GM21529 (cell line): ENCODE results near the gene ZNF185.
A peak's percentile ranks its signal among the peaks of the same experiment; 100 is the strongest.

Experiments
- ATAC-seq: cut with Tn5 transposase; IDR thresholded peaks from one replicate; pipeline ENCODE4 v1.9.1; 2021; ENCODE audit not compliant: unreplicated experiment

Gene ZNF185

DNA sequence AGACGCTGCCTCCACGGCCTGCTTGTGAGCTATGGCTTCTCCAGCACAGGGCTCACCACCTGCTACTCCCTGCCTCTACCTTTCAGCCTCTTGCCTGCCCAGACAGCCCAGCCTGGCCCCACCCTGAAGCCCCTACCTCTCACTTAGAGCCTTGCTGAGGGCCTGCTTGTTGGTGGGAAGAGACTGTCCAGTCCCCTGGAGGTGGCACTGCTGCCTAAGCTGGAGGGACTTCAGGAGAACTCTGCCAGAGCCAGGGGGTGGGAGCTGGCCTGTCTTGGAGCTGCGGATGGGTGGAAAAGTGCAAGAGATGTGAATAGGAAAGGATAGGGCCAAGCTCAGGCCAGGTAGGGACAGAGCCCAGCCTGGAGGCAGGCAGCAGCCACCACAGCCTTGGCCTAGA lies 2.7 kb upstream of the ZNF185 start:
- ATAC-seq, result no peak

DNA sequence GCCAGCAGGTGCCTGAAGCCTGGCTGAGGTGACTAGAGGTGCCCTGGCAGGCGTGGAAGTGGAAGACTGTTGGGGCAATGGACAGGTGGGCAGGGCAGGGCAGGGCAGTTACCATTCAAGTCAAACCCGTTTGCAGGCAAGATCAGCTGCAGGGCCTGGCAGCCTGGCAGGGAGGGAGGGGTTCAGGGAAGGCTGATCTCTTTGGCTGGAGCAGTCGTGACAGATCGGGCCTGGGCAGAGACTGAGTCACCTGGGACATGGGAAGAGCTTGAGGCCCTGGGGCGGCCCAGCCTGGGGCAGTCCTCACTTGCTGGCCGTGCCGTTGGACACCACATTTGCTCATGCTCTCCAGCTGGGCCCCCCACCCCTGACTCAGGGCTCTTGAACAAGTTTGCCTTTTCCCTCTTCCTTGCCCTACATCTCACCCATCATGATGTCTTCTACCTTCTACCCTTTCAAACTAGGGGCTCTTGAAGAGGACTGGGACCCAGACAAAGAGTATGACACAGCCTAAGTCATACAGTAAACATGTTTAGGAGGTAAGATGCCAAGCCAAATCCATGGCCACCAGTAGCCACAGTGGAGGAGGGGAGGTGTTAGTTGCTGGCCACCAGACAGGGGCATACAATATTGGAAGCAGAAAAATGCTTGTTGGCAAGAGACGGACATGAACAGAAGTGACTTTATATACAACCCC lies 2.0 kb upstream of the ZNF185 start:
- ATAC-seq, result no peak

DNA sequence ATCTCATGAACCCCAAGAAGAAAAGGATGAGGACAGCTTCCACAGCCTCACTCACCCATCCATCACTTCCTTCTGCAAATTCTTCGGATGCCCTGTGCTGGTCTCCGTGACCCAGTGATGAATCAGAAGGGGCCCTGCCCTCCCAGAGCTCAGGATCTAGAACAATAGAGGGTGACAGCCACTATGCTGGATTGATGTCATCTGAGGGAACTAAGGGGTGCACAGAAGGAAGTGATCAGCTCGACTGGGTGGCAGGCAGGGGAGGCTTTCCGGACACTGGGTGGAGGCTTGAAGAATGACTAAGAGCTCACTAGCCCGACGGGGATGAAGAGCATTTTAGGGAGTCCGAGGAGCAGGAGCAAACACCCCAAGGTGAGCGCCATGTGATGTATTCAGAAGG lies 1.4 kb upstream of the ZNF185 start:
- no peak for ATAC-seq

DNA sequence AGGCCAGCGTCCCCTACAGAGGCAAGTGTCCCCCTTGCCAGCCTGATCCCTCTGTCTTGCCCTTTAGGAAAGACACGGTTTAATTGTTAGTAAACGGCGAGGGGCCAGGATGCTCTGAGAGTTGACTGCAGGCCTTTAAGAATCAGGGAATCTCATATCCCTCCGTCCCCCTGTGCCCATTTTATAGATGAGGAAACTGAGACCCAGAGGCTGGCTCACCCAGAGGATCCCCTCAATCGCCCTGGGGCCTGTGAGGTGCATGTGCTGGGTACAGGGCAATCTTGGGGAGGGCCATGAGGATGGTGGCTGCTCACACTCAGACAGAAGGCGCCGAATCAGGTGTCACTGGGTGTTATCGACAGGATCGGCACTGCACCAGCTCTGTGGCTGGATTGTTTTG lies 575 bp downstream of the ZNF185 start:
- no peak for ATAC-seq

DNA sequence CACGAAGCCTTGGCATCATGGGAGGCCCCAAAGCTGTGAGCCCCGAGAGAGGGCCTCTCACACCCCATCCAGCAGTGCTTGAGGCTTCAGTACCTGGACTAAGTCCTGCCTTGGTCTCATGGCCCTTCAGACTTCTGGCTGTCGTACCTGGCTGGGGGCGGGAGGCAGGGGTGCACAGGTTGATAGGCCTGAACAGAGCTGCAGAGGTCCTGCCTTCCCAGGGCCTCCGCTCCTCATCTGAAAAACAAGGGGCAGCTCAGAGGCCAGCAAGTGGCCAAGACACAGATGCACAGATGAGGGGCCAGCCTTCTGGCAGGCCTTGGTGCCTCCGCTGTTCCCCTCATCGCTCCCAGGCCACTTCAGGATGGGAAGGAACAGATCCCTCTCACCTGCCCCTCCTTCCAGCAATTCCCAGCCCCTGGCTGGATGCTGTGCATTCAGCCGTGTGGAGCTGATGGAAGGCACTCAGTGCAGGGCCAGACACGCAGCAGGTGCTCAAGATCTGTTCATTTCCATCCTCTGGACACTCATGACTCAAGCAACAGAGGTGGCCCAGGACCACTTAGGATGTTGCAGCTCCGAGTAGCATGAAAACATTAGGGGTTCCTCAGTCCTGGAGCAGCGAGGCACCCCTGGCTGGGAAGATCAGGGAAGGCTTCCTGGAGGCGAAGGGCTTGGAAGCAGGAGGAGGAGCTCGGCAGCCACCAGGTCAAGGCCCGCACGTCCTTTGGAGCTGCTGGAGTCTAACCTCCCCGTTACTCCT lies 1.4 kb downstream of the ZNF185 start:
- no peak for ATAC-seq

DNA sequence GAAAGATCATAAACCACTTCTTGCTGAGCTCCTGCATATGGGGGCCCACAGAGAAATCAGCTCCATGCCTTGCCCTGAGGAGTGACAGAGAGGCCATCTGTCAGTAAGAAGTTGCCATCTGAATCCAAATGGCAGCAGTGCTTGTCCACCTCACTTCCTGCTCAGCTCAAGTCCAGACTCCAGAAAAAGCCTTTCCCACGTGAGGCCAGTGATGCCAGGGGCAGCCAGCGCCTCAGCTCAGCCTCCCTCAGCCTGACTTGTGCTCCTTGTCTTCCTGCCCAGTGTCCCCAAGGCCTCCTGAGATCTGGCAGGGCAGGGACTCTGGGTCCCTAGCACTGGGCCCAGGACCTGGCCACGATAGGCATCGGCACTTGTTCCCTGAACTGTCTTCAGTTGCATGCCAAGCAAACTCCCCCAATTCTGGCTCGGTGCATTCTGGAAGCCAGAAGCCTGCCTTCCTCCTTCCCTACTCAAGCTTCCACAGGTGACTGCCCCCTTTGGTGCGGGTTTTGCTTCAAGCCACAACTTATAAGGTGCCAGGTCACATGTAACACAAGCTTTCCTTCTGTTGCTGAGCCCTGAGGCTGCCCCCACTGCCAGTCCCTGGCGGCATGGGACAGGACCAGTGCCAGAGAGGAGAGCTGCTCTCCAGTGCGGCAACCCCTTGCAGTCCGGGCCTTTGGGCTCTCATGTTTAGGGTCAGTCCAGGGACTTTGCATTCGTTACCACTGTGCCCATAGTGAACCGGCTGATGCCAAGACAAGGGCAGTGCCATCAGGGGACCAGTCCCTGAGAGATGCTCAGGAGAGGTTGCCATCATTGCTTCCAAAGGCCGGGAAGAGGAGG lies 2.2 kb downstream of the ZNF185 start:
- ATAC-seq, result no peak

DNA sequence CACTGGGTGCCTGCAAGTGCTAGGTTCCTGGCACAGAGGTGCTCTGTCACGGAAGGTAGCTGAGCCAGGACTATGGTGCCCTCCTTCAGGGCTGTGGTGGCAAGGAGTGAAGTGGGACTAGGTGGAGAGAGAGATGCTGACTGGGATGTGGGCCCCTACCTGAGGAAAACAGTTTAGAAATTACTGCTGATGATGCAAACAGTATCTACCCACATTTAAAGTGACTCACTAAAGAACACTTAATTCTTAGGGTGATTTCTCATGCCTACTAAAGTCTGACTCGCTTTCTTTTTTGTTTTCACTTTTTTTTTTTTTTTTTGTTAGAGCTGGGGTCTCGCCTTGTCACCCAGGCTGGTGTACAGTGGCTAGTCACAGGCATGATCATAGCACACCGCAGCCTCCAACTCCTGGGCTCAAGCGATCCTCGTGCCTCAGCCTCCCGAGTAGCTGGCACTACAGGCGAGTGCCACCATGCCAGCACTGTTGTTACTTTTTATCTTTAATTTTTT lies 3.1 kb downstream of the ZNF185 start:
- no peak for ATAC-seq

DNA sequence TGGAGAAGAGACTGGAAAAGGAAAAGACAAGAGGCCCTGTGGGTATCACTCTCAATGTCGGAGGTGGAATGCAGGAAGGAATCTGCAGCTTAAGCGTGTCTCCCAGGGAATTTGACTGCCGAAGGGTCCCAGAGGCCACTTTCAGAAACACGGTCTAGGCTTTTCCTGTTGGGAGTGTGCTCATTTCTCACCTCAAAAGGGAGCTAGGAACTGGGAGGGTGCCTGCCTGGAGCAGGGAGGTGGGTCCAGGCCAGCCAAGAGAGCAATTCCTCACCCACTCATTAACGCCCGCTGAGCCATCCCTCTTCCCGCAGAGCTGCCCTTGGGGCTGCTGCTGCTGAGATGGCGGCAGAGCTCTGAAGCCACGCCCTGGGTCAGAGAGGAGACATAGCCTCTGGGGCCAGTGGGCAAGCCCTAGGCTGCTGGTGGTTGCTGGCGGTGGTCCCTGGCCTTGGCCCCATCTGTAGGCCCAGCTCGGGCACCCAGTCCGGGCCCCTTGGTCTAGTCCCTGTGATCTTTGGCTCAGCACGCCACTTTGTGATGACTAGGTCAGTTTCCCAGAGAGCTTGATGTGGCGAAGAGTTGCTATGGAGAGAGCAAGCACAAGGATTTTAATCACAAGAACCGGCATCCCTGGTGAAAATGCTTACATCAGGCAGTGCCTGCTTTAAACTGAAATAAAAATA lies 4.1 kb downstream of the ZNF185 start:
- ATAC-seq, result no peak

DNA sequence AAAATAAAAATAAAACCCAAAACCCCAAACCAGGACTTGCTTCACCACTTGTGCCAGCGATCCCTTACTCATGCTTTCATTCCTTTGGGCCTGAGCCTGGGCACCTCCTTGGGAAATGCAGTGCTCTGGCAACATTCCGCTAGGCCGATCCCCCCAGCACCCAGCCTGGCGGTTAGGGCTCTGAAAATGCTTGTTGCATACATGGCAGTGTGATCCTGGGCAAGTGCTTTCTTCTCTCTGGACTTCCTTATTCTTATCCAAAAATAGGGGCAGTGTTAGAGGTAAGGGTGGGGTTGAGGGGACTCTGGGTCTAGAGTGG lies 4.6 kb downstream of the ZNF185 start:
- no peak for ATAC-seq

DNA sequence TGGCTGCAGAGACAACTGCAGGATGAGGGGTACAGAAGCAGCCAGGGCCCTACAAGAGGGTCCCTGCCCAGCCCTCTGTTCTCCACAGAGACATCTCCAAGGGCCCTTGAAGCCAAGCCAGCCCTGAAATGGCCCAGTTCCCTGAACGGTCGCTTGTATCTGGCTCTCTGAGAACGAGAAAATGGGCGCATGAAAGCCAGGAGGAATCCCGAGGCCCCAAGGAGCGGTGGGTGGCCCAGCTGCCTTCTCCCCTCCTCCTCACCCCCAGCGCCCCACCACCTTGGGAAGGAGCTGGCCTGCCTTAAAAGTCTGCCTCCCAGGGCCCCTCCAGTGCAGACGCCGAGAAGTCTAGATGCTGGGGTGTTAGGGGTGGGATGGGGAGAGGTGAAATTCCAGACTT lies 5.7 kb downstream of the ZNF185 start:
- ATAC-seq, result no peak

DNA sequence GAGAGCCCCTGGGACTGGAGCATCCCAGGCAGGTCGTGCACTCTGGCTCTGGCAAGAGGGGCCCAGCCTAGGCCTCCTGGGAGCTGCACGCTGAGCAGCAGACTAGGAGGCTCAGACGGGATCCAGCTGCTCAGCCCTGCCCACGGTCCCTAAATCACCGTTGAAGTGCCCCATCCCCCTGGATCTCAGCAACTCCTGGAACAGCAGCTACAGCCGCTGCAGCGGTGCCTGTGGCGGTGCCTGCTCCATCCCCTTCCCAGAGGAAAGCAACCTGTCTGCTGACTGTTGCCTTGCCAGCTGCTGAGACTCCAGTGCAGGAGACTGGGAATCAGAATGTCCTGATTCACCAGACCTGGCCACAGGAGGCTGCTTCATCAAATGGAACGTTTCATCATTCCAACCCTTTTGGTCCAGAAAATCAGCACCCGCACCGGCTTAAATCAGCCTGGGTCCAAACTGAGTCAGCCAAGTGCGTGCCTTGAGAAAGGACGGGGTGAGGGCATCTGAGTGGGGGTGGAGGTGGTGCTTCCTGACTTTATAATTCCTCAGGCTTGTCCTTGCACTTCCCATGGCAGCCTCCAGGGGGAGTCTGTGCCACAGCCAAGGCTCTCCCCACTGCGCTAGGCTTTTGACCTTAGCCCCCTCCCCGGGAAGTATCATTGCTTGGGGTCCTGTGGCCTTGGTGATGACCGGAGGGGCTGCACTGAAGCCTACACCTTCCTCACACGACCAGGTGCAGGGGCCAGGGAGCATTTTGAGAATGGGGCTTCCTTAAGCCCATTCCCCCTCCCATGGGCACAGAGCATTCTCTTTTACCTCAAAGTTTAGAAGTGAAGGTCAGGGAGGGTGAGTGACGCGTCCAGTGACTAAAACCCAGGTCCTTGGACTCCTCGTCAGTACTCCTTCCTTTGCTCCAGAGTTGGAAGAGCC lies 6.5 kb downstream of the ZNF185 start:
- ATAC-seq, result no peak

DNA sequence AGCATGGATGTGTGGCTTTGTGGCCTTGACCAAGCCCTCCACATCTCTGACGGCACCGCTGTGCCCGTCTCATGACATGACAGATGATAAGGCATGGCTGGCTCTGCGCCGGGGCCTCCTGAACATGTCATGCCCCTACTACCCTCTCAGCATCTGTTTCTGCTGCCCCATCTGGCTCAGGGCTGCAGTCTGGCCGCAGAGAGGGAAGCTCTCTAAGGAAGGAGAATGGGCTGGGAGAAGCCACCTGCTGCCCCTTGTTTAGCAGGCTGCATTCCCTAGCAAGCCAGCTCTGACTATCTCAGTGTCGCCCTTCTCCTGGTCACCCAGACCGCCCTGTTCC lies 7.2 kb downstream of the ZNF185 start:
- no peak for ATAC-seq

DNA sequence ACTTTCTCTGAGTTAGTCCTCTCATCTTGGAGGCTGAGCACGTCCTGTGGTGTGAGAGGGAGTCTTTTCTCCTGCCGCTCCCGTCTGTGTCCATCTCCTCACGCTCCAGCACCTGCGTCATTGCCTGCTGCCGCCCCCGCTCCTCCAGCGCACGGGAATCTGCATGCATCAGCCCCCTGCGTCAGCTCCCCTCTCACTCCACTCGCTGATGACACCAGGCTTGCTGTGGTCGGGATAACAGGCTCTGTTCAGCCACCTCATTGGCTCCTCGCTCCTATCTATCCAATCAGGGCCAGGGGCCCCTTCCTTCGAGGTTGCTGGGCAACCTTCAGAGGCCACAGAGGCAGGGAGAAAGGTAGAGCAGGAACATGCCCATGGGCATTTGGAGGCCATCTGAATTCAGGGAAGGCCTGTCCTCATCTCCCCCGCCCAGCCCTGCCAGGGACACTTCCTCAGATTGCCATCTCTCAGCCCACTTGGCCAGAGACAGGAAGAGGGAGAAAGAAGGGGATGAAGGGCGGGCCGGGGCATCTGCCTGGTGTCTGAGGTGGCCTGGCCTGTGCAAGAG lies 9.3 kb downstream of the ZNF185 start:
- ATAC-seq, result no peak

DNA sequence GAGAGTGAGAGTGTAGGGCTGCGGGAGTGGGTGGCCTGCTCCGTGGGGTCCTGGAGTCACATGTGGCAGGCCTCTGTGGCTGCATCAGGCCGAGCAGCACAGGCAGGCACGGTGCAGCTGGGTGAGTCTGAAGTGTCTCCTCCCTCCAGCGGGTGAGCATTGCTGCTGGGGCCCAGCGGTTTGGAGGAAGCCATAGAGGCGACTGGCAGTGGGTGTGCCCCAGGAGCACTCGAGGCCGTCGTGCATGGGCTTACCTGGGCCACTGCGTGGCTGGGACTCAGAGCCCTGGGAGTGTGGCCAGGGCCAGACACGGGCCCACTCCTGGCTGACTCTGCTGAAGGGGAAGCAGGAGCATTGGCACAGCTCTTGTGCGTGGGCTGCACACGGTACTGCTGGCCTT lies 10.6 kb downstream of the ZNF185 start:
- no peak for ATAC-seq

DNA sequence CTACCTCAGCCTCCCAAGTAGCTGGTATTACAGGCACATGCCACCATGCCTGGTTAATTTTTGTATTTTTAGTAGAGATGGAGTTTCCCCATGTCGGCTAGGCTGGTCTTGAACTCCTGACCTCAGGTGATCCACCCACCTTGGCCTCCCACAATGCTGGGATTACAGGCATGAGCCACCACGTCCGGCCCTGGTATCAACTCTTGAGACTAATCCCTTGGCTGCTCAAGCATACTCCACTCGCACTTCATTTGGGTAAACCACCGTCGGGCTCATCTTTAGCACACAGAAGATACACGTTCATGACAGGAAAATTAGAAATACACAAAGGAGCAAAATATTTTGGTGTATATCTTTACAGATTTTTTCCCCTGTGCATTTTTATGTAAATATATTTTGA lies 12.2 kb downstream of the ZNF185 start:
- ATAC-seq, result peak; percentile 64

DNA sequence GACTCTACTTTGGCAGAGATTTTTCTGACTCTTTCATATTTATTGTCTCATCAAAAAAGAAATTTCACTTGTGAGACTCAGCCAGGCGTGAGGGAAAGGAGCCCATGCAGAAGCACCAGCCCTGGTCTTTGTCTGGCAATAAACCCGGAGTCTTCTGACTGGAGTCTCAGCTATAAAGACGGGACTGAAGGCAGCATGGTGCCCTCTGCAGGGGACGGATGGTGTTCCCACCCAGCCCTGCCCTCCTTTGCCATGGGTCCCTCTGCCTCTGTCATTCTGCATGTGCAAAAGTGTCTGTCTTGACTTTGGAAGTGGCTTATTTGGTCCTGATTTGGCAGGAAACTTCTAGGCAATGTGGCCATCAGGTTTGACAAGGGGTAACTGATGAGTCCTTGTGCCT lies 14.2 kb downstream of the ZNF185 start:
- no peak for ATAC-seq

DNA sequence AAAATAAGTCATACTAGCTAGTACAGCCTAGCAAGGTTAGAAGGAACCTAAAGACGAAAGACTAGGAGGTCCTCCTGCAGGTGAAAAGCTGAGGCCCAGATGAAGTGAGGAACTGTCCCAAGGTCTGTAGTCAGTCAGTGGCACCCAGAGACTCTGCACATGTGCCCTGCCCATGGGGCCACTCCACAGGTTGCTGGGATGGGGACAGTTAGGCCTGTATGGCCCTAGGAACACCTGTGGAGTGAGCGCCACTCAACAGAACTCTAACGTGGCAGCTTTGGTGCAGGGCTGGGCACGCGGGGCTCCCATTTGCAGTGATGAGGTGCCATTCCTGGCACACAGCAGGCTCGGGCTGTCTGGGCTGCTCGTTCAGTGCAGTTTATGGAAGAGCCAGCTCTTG lies 14.8 kb downstream of the ZNF185 start:
- ATAC-seq, result no peak

DNA sequence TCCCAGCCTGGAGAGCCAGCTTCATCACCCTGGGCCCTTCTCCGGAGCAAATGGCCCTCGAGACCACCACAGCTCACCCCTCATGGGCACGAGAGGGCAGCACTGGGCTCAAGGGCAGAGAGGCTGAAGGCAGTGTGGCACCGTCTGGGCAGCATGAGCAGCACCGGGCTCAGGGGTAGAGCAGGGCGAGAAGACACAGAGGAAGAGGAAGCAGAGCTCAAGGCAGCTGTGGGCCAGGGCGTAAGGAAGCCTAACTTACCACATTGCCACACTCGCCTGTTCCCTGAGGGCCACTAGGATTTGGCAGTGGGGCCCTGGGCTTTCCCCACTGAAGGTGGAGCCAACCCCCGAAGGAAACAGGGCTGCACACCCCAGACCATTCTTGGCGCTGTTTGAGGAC lies 15.5 kb downstream of the ZNF185 start:
- ATAC-seq, result no peak

DNA sequence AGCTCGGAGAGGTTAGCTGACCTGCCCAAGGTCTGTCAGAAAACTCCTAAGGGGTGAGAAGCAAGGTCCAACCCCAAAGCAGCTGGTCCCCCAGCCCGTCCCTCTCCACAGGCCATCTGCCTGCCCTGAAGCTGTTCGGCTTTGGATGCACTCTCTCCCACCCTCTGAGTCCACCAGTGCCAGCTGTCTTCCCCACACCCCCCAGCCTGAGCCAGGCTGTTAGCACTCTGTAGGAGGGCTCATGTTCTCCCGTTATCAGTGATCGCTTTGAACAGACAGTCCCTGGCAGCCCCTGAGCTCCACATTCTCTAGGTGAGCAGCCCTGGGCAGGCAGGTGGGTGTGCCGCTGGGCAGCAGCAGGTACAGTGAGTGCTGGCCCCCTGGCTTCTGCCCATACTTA lies 16.0 kb downstream of the ZNF185 start:
- no peak for ATAC-seq
